NT2/D1 (cell line): Measurements from ENCODE around the gene NKPD1.

Source experiments
- DNase-seq: peaks from one replicate; pipeline ENCODE4 v3.0.0-alpha.2; 2011; ENCODE audit warnings: low read depth, low spot score
- H3K27me3 ChIP-seq: 2 replicates; pipeline ENCODE4 v1.6.0; 2011; ENCODE audit warnings: mild to moderate bottlenecking; ENCODE audit not compliant: insufficient read length, insufficient read depth
- H3K36me3 ChIP-seq: 2 replicates; pipeline ENCODE4 v1.6.1; 2011; ENCODE audit warnings: mild to moderate bottlenecking, low read length, mixed read lengths; ENCODE audit not compliant: insufficient read depth, insufficient read length
- H3K4me1 ChIP-seq: 2 replicates; pipeline ENCODE4 v1.5.1; 2011; ENCODE audit not compliant: insufficient read depth, insufficient read length
- H3K4me3 ChIP-seq: 2 replicates; pipeline ENCODE4 v1.5.1; 2011; ENCODE audit warnings: low read depth; ENCODE audit not compliant: insufficient read length
- H3K9ac ChIP-seq: 2 replicates; pipeline ENCODE4 v1.6.0; 2011; ENCODE audit warnings: low read depth; ENCODE audit not compliant: insufficient read length
- H3K9me3 ChIP-seq: 2 replicates; pipeline ENCODE4 v1.5.1; 2011; ENCODE audit warnings: mild to moderate bottlenecking, low read length; ENCODE audit not compliant: insufficient read depth
- SUZ12 ChIP-seq: IDR thresholded peaks from 2 replicates; pipeline ENCODE4 v1.6.1; 2011; ENCODE audit not compliant: insufficient read length, insufficient read depth; ENCODE audit errors: extremely low read depth
- YY1 ChIP-seq: IDR thresholded peaks from 2 replicates; pipeline ENCODE4 v1.6.1; 2011; ENCODE audit not compliant: insufficient read length, insufficient read depth
- ZNF274 ChIP-seq: IDR thresholded peaks from 2 replicates; pipeline ENCODE4 v1.6.1; 2011; ENCODE audit warnings: mild to moderate bottlenecking, low read depth, low read length

The NKPD1 gene

DNA sequence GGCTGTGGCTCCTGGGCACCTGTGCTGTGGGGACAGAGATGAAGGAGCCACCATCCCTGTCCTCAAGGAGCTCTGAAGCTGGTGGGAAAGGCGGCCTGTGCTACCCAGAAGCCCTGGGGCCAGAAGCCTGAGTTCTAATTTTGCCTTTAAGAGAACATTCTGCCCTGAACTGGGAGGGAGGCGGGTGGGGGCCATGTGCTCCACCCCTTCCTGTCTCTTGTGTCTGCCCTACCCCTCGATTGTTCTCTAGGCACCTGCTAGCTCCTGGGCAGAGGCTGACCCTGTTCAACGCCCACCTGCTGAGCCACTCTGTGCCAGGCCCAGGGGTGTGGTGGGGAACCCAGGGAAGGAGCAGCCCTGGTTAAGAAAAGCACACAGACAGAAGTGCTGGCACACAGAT, 11.4 kb upstream of the NKPD1 start:
- H3K9ac ChIP-seq, result no peak overlapping the region
- H3K36me3 ChIP-seq, result no peaks in the 10 kb centered on the region
- no peak overlapping the region for H3K4me3 ChIP-seq
- peaks cover 9% of the 10 kb centered on the region for H3K4me1 ChIP-seq
- no peaks in the 10 kb centered on the region for H3K27me3 ChIP-seq
- DNase-seq, result no peak
- TF ChIP-seq YY1 (no peak), ZNF274 (no peak), SUZ12 (no peak)
- no peaks in the 10 kb centered on the region for H3K9me3 ChIP-seq

DNA sequence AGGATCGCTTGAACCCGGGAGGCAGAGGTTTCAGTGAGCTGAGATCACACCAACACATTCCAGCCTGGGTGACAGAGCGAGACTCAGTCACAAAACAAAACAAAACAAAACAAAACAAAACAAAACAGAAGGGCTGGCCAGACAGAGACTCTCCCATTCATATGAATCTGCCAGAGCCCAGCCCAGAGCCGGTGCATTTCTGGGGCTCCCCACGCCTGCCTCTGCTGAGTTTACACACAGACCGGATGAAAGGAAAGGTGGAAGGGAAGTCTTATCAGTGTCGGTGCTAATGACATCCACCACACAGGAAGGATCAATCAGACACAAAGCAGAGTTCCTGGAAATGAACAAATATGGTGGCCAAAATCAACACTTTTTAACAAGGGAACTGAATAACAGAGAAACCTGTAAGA, 10.4 kb upstream of the NKPD1 start:
- TF ChIP-seq ZNF274 (no peak), YY1 (no peak), SUZ12 (no peak)
- no peaks in the 10 kb centered on the region for H3K36me3 ChIP-seq
- no peak for DNase-seq
- H3K9ac ChIP-seq, result no peak overlapping the region
- H3K4me3 ChIP-seq, result no peak overlapping the region
- no peaks in the 10 kb centered on the region for H3K9me3 ChIP-seq
- peaks cover 14% of the 10 kb centered on the region for H3K4me1 ChIP-seq
- no peaks in the 10 kb centered on the region for H3K27me3 ChIP-seq

DNA sequence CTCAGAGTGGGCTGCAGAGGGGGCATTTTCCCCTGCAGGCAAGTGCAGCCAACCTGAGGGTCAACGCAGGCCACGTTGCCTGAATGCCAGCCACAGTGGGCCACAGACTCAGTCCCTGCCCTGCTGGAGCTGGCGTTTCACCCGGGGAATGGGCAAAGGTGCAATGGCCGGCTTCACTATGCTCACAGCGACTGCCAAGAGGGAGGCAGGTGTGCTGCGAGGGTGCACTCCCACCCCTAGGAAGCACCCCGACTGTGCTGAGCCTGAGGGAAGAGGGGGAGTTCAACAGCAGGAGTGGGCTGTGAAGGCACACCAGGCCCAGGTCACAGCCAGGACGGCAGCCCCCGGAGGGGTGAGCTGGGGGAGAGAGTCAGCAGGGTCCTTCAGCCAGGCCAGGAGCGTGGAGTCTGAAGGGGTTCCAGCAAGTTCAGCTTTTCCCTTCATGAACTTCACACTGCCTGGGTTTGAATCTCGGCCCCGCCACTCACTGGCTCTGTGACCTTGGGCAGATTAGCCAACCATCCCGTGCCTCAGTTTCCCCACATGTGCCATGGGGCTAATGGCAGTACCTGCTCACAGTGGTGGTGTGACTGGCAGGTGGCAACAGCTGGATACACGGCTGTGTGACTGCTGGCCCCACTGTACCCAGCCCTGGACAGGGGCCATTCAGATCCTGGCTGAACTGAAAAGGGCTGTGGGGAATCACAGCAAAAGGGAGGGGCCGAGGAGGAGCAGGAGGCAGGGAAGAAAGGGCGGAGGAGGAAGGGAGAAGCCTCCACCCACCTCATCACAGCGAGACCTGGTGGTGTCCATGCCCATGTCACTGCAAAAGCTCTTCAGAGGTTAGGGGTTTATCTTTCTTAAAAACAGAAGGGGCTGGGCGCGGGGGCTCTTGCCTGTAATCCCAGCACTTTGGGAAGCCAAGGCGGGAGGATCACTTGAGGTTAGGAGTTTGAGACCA, 9.6 kb upstream of the NKPD1 start:
- TF ChIP-seq YY1, result no peak
- no peak for TF ChIP-seq SUZ12
- no peak for TF ChIP-seq ZNF274
- DNase-seq, result no peak
- H3K4me3 ChIP-seq, result no peak overlapping the region
- H3K9ac ChIP-seq, result peak overlapping the region; percentile 32
- H3K36me3 ChIP-seq, result no peaks in the 10 kb centered on the region
- no peaks in the 10 kb centered on the region for H3K9me3 ChIP-seq
- H3K4me1 ChIP-seq, result peaks cover 14% of the 10 kb centered on the region
- H3K27me3 ChIP-seq, result no peaks in the 10 kb centered on the region

DNA sequence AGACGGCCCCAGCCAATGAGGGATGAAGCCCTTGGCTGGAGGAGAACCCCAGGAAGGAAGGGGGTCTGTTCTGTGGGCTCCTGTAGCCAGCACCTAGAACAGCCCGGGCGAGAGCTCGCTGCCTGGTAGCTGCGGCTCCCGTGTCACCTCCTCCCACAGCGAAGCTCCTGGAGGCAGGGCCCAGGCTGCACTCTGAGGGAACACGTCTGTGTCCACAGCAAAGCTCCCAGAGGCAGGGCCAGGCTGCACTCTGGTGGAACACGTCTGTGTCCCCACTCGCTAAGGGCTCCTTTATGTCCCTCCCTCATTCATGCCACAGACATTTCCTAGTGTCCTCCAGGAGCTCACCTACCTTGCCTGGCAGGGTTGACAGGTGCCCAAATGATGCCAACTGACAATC, 8.8 kb upstream of the NKPD1 start:
- Histone ChIP-seq H3K9me3 (no peaks in the 10 kb centered on the region), H3K4me3 (no peak overlapping the region), H3K4me1 (peaks cover 20% of the 10 kb centered on the region), H3K27me3 (no peaks in the 10 kb centered on the region), H3K9ac (no peak overlapping the region), H3K36me3 (no peaks in the 10 kb centered on the region)
- no peak for DNase-seq
- TF ChIP-seq SUZ12, result no peak
- TF ChIP-seq ZNF274, result no peak
- TF ChIP-seq YY1, result no peak

DNA sequence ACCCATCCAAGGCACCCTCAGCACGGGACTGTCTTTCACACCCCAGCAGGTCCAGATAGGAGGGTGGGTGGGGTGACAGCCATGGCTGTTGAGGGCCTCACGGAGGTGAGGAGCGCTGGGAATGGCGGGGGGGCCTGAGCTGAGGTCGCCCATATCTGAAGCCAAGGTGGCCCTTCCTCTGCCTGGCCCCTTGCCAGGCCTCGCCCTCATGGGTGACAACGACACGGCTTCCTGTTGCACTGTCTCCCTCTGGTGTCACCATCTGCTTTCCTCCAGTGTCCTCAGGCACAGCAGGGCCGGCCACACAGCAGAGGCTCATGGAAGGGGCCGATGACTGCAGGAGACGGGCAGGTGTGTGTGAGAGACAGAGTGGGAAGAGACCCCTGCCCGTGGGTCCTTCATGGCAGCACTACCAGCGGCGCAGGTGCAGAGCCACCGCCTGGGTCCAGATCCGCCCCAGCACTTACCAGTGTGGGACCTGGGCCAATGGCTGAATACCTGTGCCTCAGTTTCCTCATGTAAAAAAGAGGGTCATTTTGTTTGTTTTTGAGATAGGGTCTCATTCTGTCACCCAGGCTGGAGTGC, 8.1 kb upstream of the NKPD1 start:
- no peak for TF ChIP-seq YY1
- no peak overlapping the region for H3K9ac ChIP-seq
- no peaks in the 10 kb centered on the region for H3K9me3 ChIP-seq
- H3K36me3 ChIP-seq, result no peaks in the 10 kb centered on the region
- H3K4me3 ChIP-seq, result no peak overlapping the region
- H3K27me3 ChIP-seq, result no peaks in the 10 kb centered on the region
- H3K4me1 ChIP-seq, result peaks cover 26% of the 10 kb centered on the region
- no peak for DNase-seq

DNA sequence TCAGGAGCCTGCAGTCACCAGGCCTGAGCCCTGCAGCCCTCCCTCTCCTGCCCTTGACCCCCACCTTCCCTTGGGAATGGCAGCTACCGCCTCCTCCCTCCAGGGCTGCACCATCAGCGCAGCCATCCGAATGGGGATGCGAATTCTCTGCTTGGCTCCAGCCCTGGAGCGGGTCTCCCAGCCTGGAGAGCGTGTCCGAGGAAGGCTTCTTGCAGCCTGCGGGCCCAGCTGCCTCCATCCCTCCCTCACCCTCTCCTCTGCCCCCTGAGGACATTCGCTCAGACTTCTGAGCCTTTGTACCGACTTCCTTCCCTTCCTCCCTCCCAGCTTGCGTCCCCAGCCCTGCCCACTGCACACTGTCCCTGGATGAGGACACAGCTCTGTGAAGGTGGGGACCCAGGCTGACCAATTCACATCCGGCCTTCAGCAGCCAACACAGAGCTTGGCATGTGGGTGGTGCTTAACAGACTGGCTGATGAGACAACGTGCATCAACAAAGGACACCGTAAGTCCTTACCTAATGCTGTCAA, 6.0 kb upstream of the NKPD1 start:
- Histone ChIP-seq H3K9ac (peak overlapping the region; percentile 32), H3K9me3 (no peaks in the 10 kb centered on the region), H3K27me3 (no peaks in the 10 kb centered on the region), H3K4me3 (no peak overlapping the region), H3K4me1 (peaks cover 33% of the 10 kb centered on the region), H3K36me3 (no peaks in the 10 kb centered on the region)
- TF ChIP-seq ZNF274 (no peak), SUZ12 (no peak), YY1 (no peak)
- DNase-seq, result no peak

DNA sequence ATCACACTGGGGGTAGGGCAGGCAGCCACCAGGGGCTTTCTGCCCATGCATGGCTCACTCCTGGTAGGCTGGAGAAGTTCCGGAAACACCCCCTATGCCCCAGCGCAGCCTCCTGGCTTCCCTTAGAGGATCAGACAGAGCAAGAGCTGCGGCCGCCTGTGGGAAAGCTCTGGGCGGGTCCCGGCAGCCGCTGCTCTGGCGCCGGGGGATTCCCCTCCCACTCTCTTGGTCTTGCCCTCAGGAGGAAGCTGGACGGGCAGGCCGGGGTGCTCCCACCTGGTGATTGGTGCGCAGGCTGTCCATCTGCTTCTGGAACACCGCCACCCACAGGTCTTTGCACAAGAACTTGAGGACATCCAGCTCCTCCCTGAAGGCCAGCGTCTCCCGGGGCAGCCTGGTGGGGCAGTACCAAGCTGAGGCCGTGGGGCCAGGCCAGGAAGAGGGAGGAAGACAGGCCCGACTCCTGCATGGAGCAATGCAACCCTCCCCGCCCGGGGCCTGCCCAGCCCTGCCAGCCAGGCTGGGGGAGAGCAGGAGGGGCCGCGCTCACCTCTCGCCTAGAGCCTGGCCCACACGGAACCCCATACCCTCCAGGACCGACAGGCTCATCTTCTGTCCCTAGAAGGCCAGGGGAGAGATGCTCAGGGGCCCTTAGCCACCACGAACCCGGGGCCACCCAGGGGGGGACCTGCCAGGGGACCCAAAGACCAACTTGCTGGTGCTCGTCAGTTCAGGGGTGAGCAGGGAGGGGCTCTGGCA, 4.0 kb upstream of the NKPD1 start:
- H3K9me3 ChIP-seq, result no peaks in the 10 kb centered on the region
- TF ChIP-seq SUZ12, result no peak
- no peak for TF ChIP-seq ZNF274
- peaks cover 9% of the 10 kb centered on the region for H3K27me3 ChIP-seq
- H3K4me1 ChIP-seq, result peaks cover 26% of the 10 kb centered on the region
- H3K9ac ChIP-seq, result peak overlapping the region; percentile 57
- H3K36me3 ChIP-seq, result no peaks in the 10 kb centered on the region
- no peak for DNase-seq
- no peak overlapping the region for H3K4me3 ChIP-seq
